ENCODE data around the gene CUTA.

CUTA gene, protein sequence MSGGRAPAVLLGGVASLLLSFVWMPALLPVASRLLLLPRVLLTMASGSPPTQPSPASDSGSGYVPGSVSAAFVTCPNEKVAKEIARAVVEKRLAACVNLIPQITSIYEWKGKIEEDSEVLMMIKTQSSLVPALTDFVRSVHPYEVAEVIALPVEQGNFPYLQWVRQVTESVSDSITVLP

DNA sequence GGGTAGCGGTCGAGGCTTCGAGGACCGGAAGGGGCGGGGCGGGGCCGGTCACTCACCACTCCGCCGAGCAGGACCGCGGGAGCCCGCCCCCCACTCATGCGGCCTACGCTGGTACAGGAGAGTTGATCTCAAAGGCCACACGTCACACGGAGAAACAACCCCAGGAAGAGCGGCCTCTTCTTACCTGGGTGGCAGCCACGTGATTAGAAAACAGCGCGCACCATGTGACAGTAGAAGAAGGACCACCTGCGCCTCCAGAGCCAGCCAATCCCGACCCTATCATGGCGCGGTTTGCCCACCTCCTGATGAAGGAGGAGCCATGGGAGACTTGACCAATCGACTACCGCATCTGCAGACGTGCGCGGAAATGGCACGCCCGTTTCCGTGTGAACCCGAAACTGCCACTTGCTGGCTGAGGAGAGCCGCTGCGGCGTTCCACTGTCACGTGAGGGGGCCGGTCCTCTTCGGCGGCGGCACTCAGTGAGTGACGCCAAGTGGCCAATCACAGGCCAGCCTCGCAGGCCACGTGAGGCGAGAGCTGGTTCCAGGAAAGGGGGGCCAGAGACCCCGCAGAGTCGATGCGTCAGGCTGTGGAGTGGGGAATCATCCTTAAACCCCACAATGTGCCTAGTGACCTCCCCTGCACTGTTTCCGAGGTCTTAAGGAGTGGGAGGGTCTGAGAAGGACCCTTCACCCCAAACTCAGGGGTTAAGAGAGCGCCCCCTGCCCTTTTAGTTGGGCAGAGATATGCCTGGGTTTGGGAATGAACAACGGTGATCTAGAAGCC lies at the start of gene CUTA:
CUTA (minus strand) TSS at position 205 of the 787 bp plus-strand sequence; CDS start at position 98, 107 bp downstream.
- DNase-seq: peak; percentile 98

DNA sequence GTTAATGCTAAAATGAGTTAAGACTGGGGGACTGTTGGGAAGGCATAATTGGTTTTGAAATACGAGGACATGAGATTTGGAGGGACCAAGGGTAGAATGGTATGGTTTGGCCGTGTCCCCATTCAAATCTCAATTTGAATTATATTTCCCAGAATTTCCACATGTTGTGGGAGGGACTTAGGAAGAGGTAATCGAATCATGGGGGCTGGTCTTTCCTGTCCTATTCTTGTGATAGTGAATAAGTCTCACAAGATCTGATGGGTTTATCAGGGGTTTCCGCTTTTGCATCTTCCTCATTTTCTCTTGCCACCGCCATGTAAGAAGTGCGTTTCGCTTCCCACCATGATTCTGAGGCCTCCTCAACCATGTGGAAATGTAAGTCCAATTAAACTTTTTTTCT lies 49.2 kb upstream of the CUTA start:
- DNase-seq: no peak

GRCh38 chr6:33466075-33466735 lies 48.3 kb upstream of the CUTA start:
- no peak for DNase-seq

- no peak for DNase-seq
Measured at GRCh38 chr6:33459226-33459625, 41.3 kb upstream of the CUTA start.

- DNase-seq: no peak
Measured at GRCh38 chr6:33458676-33459075, 40.8 kb upstream of the CUTA start.

GRCh38 chr6:33456156-33456555 lies 38.2 kb upstream of the CUTA start:
- no peak for DNase-seq

DNA sequence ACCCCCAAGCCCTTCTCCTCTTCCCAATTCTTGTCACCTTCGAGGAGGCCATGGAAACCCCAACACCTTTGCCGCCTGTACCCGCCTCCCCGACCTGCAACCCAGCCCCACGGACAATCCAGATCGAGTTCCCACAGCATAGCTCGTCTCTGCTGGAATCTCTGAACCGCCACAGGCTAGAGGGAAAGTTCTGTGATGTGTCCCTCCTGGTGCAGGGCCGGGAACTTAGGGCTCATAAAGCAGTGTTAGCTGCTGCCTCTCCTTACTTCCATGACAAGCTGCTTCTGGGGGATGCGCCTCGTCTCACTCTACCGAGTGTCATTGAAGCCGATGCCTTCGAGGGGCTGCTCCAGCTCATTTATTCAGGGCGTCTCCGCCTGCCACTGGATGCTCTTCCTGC lies 37.1 kb upstream of the CUTA start:
- no peak for DNase-seq

DNA sequence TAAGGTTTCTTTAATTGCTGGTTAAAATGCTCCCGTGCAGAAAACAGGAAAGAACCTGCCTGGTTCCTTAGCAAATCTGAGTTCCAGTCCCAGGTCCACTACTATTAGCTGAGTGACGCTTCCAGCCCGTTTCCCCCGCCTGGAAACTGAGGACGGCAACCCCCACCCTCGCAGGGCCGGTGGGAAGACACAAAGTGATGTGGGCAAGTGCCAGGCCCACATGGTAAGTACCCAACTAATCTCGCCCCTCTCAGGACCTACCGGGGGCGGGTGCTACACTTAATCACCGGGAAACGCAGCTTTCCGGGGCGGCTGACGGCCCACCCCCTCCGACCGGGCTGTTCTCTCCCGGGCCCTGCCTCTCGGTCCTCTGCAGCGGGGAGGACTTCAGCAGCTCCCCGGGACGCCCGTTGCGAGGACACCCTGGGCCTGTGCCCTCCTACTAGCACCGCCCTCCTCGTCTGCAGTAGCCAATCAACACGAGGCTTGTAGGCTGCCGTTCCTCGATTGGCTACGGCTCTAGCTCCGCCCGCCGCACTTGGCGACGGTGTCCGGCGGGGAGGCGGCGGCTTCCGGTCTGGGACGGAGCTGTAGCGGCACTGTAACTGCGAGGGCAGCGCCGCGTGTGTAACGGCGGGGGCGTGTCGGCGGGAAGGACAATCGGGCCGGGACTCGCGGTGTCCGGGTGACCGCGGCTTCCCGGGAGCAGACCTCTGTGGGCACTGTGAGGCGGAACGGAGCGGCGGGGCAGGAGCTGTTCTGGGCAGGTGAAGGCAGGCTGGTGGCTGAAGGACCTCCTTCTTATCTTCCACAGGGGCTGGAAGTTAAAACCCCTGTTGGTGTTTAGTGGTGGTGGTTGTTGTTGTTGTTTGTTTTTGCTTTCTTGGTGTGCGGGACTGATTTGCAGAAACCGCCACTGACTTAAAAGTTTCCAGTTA lies 36.4 kb upstream of the CUTA start, which contains the start of gene ZBTB9:
ZBTB9 (plus strand) TSS at position 568 of the 938 bp plus-strand sequence. CDS start 525 bp downstream, outside the sequence.
- DNase-seq: peak; percentile 94

GRCh38 chr6:33453393-33454008 lies 35.6 kb upstream of the CUTA start:
- DNase-seq: no peak

DNA sequence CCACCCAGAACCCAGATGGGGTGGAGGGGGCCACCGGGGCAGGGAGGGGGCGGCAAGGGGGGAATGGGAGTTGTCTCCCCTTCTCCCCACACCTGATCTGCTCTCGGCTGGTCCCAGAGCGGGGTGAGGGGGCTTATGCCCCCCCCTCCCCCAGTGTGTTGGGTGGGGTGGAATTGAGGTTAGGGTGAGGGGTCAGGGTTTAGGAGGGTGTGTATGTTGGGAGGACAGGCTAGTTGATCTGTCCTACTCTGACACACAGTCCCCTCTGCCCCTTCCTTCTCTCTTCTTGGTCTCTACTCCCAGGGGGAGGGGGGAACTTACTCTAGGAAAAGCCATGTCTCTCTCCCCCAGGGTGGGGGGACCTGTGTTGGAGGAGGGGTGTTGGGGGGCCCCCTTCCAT lies 34.6 kb upstream of the CUTA start:
- DNase-seq: no peak

DNA sequence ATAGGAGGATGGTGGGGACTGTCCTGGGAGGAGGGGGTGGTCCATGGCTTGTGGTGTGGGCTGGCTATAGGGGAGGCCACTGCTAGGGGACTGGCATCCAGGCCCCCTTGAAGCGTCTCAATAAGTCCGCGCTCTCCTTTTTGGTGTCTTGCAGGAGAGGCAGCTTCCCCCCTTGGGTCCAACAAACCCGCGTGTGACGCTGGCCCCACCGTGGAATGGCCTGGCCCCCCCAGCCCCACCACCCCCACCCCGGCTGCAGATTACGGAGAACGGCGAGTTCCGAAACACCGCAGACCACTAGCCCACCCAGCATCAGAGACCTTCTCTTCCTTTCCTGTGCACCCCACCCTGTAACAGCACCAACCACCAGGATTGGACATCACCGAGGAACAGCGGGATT lies 33.7 kb upstream of the CUTA start:
- DNase-seq: no peak

DNA sequence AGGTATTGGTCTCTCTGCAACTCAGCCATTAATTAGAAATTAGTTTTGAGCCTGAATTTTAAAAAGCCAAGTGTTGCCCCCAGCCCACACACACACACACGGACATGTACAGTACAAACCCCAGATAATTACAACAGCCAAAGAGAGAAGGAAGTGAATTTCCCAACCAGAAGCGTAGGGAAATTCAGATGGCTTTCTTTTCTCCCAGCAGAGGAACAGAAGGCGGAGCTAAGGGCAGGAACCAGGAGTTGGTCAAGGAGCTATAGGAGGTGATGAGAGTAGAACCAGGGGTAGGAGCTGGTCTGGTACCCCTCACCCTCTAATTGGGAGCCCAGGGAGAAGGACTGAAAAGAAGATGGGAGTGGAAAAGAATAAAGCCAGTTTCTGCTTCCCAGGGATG lies 32.5 kb upstream of the CUTA start:
- no peak for DNase-seq

GRCh38 chr6:33446356-33446755 lies 28.4 kb upstream of the CUTA start:
- no peak for DNase-seq

- DNase-seq: no peak
Measured at GRCh38 chr6:33445119-33445603, 27.3 kb upstream of the CUTA start.

GRCh38 chr6:33443619-33444504 lies 26.0 kb upstream of the CUTA start:
- no peak for DNase-seq

DNA sequence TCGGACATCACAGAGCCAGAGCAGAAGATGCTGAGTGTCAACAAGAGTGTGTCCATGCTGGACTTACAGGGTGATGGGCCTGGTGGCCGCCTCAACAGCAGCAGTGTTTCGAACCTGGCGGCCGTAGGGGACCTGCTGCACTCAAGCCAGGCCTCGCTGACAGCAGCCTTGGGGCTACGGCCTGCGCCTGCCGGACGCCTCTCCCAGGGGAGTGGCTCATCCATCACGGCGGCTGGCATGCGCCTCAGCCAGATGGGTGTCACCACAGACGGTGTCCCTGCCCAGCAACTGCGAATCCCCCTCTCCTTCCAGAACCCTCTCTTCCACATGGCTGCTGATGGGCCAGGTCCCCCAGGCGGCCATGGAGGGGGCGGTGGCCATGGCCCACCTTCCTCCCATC lies 25.1 kb upstream of the CUTA start:
- DNase-seq: no peak

GRCh38 chr6:33442283-33442682 lies 24.4 kb upstream of the CUTA start:
- no peak for DNase-seq

GRCh38 chr6:33441457-33441856 lies 23.6 kb upstream of the CUTA start:
- no peak for DNase-seq

- DNase-seq: no peak
Measured at GRCh38 chr6:33440649-33441309, 22.9 kb upstream of the CUTA start.

DNA sequence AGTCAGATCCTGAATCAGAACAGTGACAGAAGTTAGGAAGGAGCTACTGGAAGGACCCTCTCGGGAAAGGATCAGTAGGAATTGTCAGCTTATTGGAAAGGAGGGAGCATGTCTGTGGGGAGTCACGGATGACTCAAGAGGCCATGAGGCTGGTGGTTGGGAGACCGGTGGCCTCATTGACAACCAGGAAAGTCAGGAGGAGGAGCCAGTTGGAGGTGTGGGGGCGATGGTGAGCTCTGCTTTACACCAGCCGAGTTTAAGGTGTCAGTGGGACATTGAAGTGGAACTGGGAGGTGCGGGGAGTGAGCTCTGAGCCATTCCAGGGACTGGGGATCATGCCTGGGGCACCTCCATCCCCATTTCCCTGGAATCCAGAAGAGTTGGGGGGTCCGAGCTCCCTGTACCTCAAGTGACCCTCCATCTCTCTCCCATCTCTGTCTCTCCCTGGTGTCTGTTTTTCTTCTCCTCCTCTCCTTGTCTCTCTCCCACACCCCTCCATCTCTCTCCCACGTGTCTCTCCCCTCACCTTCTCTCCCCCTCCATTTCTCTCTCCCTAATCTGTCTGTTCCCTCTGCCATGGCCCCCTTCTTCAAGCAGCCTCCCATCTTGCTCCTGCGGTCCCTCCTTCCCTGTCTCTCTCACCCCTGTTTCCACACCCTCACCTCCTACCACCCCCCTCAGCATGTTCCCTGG lies 22.2 kb upstream of the CUTA start:
- no peak for DNase-seq

Data from NCI-H2227 treated with DMSO at 0.1 percent for 48 hours (cell line).